HG02973 (cell line): ENCODE data around the gene SLC36A1.
"Not testable (repeated sequence)": the region's sequence is repeated elsewhere in the genome, so short reads cannot be mapped to it uniquely, and the experiment has no call there.

Experiments used
- ATAC-seq: cut with Tn5 transposase; IDR thresholded peaks from one replicate; pipeline ENCODE4 v1.9.1; 2021; ENCODE audit warnings: moderate library complexity; ENCODE audit not compliant: unreplicated experiment

The SLC36A1 gene

GRCh38 chr5:151447174-151448037 lies at the start of gene SLC36A1:
Gene SLC36A1, plus strand, starts transcription at chr5:151447603. Its CDS starts 11,190 bp downstream, at chr5:151458793.
- peak; percentile 75 for ATAC-seq

- no peak for ATAC-seq
Measured at GRCh38 chr5:151405334-151406160, 41.9 kb upstream of the SLC36A1 start.

DNA sequence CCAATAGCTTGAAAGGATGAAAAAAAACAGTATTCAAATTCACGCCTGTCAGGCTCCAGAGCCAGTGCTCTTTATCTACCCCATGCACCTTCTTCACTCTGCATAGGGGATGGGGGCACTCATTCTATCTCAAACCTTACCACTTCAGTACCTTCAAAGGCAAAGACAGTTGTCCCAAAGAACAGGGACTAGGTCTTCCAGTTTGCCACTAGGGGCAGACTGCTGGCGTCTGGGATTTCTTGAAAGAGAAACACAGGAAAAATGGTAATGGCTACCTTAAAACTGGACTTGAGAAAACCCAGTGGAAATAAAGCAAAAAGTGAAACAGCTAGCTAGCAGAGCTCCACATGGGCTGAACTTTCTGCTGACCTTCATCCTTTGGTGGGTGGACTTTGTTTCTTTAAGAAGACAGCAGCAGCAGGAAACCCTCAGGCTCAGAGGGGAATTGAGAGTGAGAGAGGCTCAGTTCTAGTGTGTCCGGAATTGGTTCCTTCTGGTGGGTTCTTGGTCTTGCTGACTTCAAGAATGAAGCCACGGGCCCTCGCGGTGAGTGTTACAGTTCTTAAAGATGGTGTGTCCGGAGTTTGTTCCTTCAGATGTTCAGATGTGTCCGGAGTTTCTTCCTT lies 41.0 kb upstream of the SLC36A1 start:
- no peak for ATAC-seq

DNA sequence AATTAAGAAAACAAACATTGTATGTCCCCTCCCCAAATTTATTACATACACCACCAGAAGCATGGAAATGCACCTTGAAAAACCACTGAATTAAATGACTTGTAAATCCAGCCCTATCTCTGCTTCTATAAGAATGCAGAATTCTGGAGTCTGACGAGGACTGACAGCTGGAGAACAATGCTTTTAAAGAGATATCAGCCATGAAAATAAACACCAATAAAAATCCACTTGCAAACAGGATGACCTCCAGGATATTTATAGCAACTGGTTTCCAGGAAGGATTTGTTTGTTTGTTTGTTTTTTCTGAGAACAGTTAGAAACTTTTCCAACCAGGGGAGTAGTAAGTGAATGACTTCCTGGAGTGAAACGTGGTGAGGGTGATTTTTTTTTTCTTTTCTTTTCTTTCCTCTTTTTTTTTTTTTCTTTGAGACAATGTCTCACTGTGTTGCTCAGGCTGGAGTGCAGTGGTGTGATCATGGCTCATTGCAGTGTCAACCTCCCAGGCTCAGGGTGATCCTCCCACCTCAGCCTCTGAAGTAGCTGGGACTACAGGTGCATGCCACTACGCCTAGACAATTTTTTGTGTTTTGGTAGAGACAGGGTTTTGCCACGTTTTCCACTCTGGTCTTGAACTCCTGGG lies 38.7 kb upstream of the SLC36A1 start:
- ATAC-seq = no peak

DNA sequence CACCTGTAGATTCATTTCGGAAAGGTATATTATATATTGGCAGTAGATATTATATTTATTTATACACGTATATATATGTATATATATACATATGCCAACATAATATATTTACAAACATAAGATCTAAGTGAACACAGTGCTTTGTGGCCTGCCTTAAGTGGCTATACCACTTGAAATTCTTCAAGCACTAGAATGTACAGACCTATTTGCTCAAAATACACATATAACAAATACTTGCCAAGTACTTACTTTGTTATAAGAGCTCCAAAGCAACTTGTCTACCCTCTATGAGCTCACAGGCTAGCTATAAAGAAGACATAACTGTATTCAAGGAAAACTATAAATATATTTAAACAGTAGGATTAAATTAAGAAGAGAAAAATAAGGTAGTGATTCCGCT lies 33.6 kb upstream of the SLC36A1 start:
- ATAC-seq = no peak

DNA sequence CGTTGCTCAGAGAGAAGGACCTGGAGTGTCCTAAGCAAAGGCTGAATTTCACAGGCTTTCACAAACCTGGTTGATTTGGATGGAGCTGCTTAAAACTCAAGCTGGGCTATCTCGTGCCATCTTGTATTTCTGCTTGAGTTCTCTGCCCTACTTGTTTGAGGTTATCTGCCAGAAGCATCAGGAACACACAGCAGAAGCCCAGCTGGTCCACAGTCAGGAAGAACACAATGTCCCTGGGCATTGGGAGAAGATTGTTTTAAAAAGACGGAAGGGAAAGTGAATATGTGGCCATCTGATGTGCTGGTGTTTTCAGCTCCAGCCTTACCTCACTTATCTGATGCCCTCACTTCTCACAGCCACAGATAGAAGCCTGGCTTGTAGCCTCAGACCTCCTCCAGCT lies 32.9 kb upstream of the SLC36A1 start:
- no peak for ATAC-seq

- ATAC-seq = no peak
Measured at GRCh38 chr5:151417712-151418111, 29.7 kb upstream of the SLC36A1 start.

DNA sequence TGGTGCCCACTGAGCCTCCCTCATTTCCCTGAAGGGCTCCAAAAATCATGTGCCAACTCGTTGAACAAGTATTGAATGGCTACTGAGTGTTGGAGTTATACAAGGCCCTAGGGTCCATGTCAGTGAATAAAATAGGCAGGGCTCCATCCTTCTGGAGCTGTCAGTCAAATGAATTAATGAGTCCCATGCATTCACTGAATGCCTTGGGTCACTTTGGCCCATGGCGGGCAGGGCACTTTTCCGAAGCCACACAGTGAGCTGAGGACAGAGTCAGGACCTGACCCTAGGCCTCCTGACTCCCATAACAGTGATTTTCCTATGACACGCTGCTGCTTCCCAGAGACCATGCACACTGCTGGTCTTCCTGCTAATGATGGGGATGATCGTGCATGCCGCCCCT lies 27.3 kb upstream of the SLC36A1 start:
- no peak for ATAC-seq

DNA sequence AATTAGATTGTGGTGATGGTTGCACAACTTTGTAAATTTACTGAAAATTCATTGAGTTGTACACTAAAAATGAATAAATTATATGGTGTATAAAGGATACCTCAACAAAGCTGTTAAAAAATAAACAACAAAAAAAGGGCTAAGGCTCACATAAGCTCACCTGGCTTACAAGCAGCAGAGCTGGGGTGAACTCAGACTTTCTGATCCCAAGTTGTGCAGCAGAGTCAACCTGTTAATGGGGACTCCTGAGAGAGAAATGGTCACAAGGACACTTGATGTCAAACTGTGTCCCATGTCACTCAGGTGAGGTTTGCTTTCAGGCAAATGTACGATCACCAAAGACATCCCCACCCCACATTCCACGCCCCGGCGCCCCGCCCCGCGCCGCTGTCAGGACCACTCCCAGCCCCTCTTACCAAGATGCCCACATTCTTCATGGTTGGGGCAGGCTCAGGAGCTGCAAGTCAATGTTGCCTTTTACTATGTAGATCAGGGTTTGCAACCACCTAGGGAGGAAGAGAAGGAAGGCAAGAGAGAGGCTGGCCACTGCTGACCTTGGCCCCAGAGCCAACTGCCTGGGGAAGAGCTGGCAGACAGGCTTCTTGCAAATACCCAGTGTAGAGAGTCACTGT lies 22.4 kb upstream of the SLC36A1 start:
- ATAC-seq = no peak

- ATAC-seq = not testable (repeated sequence)
Measured at GRCh38 chr5:151426347-151426746, 21.1 kb upstream of the SLC36A1 start.

GRCh38 chr5:151427258-151427657 lies 20.1 kb upstream of the SLC36A1 start:
- peak; percentile 98 for ATAC-seq

DNA sequence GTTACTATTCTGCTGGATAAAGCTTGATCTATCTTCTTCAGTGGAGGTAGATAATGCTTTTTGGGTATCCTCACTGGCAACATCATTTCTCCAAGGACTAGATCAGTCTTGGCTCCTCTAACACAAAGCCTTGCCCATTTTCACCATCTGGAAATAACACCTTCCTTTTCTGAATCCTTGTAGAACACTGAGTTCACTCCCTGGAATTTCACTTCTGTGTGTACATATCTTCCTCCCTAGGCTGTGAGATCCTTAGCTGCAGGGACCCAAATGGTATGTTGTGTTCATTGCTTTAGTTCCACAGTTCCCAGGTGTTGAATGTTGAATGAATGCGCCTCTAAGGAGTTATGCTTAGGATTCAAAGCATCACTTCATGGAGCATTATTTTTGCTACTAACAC lies 16.7 kb upstream of the SLC36A1 start:
- ATAC-seq = no peak

DNA sequence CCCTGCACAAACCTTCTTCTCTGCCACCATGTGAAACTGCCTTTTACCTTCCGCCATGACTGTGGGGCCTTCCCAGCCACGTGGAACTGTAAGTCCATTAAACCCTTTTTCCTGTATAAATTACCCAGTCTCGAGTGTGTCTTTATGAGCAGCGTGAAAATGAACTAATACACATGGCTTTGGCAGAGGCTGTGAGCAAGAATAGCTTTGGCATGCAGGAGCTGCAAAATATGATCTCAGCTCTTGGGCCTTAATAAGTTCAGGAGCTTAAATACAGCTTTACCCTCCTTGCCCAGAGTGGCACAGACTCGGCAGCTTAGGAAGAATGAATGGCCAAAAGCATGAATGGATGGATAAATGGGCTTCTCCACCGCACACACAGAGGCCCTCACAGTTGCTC lies 15.7 kb upstream of the SLC36A1 start:
- ATAC-seq = no peak

- ATAC-seq = no peak
Measured at GRCh38 chr5:151432210-151432609, 15.2 kb upstream of the SLC36A1 start.

DNA sequence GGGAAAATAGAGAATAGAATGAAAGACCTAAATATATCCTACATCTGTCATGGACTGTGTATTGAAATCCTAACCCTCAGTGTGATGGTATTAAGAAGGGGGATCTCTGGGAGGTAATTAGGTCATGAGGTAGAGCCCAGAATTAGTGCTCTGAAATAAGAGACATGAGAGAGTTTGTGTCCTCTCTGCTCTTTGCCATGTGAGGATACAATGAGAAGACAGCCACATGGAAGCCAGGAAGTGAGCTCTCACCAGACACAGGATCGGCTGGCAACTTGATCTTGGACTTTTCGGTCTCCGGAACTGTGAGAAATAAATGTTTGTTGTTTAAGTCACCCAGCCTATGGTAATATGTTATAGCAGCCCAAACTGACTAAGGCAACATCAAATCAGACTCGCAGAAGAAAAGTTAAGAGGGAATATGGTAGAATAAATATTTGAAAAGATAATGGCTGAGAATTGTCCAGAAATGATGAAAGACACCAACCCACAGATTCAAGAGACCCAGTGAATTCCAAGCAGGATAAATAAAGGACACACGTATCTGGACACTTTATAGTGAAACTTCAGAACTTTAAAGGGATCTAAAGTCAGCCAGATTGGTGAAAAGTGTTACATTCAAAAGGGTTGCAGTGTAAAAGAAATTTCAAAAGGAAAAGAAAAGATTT lies 12.7 kb upstream of the SLC36A1 start:
- ATAC-seq = no peak

- peak; percentile 4 for ATAC-seq
Measured at GRCh38 chr5:151448038-151448985, 909 bp downstream of the SLC36A1 start.

DNA sequence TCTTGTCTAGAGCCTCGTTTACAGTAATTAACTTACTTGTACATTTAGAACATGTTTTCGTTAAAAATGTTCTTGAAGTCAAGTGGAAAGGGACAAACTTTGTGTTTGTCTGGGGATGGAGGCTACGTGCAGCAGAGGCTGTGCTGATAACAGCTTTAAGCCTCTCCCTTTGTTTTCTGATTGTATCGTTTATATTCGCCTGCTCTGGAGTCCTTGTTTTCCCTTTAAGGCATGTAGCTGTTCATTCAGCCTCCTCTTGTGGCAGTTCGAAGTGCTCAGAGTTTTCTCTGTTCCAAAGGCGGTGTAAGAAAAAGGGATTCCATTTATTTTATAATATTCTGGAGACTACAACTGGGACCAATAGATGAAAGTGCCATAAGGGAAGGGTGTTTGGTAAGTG lies 1.9 kb downstream of the SLC36A1 start:
- no peak for ATAC-seq

DNA sequence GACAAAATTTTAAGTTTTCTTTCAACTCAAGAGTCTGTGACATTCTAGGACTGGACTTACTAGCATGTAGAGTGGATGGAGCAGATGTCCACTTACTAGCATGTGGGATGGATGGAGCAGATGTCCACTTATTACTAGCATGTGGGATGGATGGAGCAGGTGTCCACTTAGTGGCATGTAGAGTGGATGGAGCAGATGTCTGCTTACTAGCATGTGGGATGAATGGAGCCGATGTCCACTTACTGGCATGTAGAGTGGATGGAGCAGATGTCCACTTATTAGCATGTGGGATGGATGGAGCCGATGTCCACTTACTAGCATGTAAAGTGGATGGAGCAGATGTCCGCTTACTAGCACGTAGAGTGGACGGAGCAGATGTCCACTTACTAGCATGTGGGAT lies 2.4 kb downstream of the SLC36A1 start:
- no peak for ATAC-seq

GRCh38 chr5:151450605-151451004 lies 3.2 kb downstream of the SLC36A1 start:
- no peak for ATAC-seq
